Esophagus muscularis mucosa (tissue), 4 donors: ENCODE measurements around the gene SPPL3.

Experiments
- CTCF ChIP-seq, 3 experiments: fragments of 200-600 bp in 2 of 3; fragments of 450-650 bp in 1 of 3; sonication (generic) in 2 of 3; IDR thresholded peaks; one replicate each; pipeline ENCODE4 v1.5.1; 2017 to 2019; ENCODE audit warnings: antibody characterized with exemption in 3 of 3, mild to moderate bottlenecking in 2 of 3, moderate library complexity in 1 of 3
- EP300 ChIP-seq: sonication (generic); formaldehyde crosslinking; IDR thresholded peaks from one replicate; pipeline ENCODE4 v1.6.1; 2017; ENCODE audit warnings: antibody characterized with exemption
- POLR2A ChIP-seq: fragments of 450-650 bp; IDR thresholded peaks from one replicate; pipeline ENCODE4 v1.6.1; 2017; ENCODE audit warnings: antibody characterized with exemption, moderate library complexity, mild to moderate bottlenecking, low read depth

- TF ChIP-seq CTCF (IDR thresholded peaks at IDR 0.05) (no peak), EP300 (no peak), POLR2A (no peak)
Measured at GRCh38 chr12:120774169-120774916, 129.8 kb downstream of the SPPL3 start.
